WTC11 (cell line): ENCODE measurements around the gene LRRC7. TPM values are rescaled to one million over a fixed set of nuclear protein-coding genes. Genes with fewer than 3 reads are reported as not detected.

Experiments
- ATAC-seq: fragments of 200-7000 bp; cut with Tn5 transposase; 2 replicates; pipeline ENCODE4 v1.10.0; 2021; ENCODE audit warnings: mild to moderate bottlenecking, moderate library complexity
- CTCF ChIA-PET: fragments of 300-600 bp; sonication (Branson Sonifier 250); formaldehyde crosslinking; loops from one replicate; lab custom pipeline; 2021; ENCODE audit warnings: antibody characterized with exemption; lab: Charles Lee
- POLR2A ChIA-PET: fragments of 350-600 bp; sonication (Branson Sonifier 250); formaldehyde crosslinking; loops from one replicate; lab custom pipeline; 2021; ENCODE audit warnings: antibody characterized with exemption; lab: Charles Lee
- DNase-seq: peaks from one replicate; pipeline ENCODE4 v3.0.0; 2021; ENCODE audit warnings: low spot score
- H3K27ac Mint-ChIP-seq: 2 replicates; pipeline ENCODE4 v1.8.0; 2021; ENCODE audit warnings: mixed read lengths
- H3K27me3 Mint-ChIP-seq: 2 replicates; pipeline ENCODE4 v1.8.0; 2021; ENCODE audit warnings: low read depth, mild to moderate bottlenecking, moderate library complexity, mixed read lengths
- H3K36me3 Mint-ChIP-seq: 2 replicates; pipeline ENCODE4 v1.8.0; 2021; ENCODE audit warnings: mixed read lengths
- H3K4me1 Mint-ChIP-seq: 2 replicates; pipeline ENCODE4 v1.8.0; 2022; ENCODE audit warnings: mixed read lengths
- H3K4me3 Mint-ChIP-seq: 2 replicates; pipeline ENCODE4 v1.8.0; 2021; ENCODE audit warnings: mild to moderate bottlenecking, moderate library complexity, mixed read lengths
- H3K9me3 Mint-ChIP-seq: 2 replicates; pipeline ENCODE4 v1.8.0; 2021; ENCODE audit warnings: mixed read lengths
- CREB1 ChIP-seq: sonication (generic); formaldehyde crosslinking; IDR thresholded peaks from 2 replicates; pipeline ENCODE4 v1.8.0; 2023; ENCODE audit warnings: mild to moderate bottlenecking, missing genetic modification reagents
- E2F4 ChIP-seq: sonication (generic); formaldehyde crosslinking; IDR thresholded peaks from 2 replicates; pipeline ENCODE4 v1.8.1; 2022; ENCODE audit warnings: low read depth, mild to moderate bottlenecking, moderate library complexity, missing genetic modification reagents, borderline replicate concordance
- E2F5 ChIP-seq: sonication (generic); formaldehyde crosslinking; IDR thresholded peaks from 2 replicates; pipeline ENCODE4 v1.8.1; 2022; ENCODE audit warnings: mild to moderate bottlenecking, moderate library complexity, missing genetic modification reagents
- ERG ChIP-seq: fragments of 250-450 bp; sonication (Bioruptor Pico); IDR thresholded peaks from 2 replicates; pipeline ENCODE4 v1.8.0; 2021; ENCODE audit warnings: mild to moderate bottlenecking
- ETV6 ChIP-seq: sonication (generic); formaldehyde crosslinking; IDR thresholded peaks from 2 replicates; pipeline ENCODE4 v1.8.1; 2022; ENCODE audit warnings: mild to moderate bottlenecking, missing genetic modification reagents
- HMGXB4 ChIP-seq: sonication (generic); formaldehyde crosslinking; IDR thresholded peaks from 2 replicates; pipeline ENCODE4 v1.8.1; 2023; ENCODE audit warnings: mild to moderate bottlenecking, moderate library complexity, missing genetic modification reagents
- MXD4 ChIP-seq: fragments of 250-450 bp; sonication (Bioruptor Pico); IDR thresholded peaks from 2 replicates; pipeline ENCODE4 v1.8.0; 2021; ENCODE audit warnings: mild to moderate bottlenecking, moderate library complexity, borderline replicate concordance
- MYBL2 ChIP-seq: sonication (generic); formaldehyde crosslinking; IDR thresholded peaks from 2 replicates; pipeline ENCODE4 v1.8.1; 2023; ENCODE audit warnings: mild to moderate bottlenecking, moderate library complexity, missing genetic modification reagents
- PREB ChIP-seq: sonication (generic); formaldehyde crosslinking; IDR thresholded peaks from 2 replicates; pipeline ENCODE4 v1.8.1; 2022; ENCODE audit warnings: mild to moderate bottlenecking, missing genetic modification reagents, moderate library complexity, borderline replicate concordance
- PRRX2 ChIP-seq: fragments of 250-450 bp; sonication (Bioruptor Pico); IDR thresholded peaks from 2 replicates; pipeline ENCODE4 v1.8.0; 2021; ENCODE audit warnings: mild to moderate bottlenecking
- RORB ChIP-seq: fragments of 250-450 bp; sonication (Bioruptor Pico); IDR thresholded peaks from 2 replicates; pipeline ENCODE4 v1.9.0; 2021; ENCODE audit warnings: mild to moderate bottlenecking
- SOX15 ChIP-seq: fragments of 250-450 bp; sonication (Bioruptor Pico); IDR thresholded peaks from 2 replicates; pipeline ENCODE4 v1.9.0; 2021; ENCODE audit warnings: mild to moderate bottlenecking
- SP1 ChIP-seq: sonication (generic); formaldehyde crosslinking; conservative IDR thresholded peaks from 2 replicates; pipeline ENCODE4 v1.8.1; 2022; ENCODE audit warnings: missing genetic modification reagents
- TEAD4 ChIP-seq: sonication (generic); formaldehyde crosslinking; IDR thresholded peaks from 2 replicates; pipeline ENCODE4 v1.8.0; 2022; ENCODE audit warnings: mild to moderate bottlenecking, missing genetic modification reagents
- USF1 ChIP-seq: sonication (generic); formaldehyde crosslinking; IDR thresholded peaks from 2 replicates; pipeline ENCODE4 v1.8.0; 2022; ENCODE audit warnings: mild to moderate bottlenecking, missing genetic modification reagents
- ZBTB21 ChIP-seq: sonication (generic); formaldehyde crosslinking; IDR thresholded peaks from 2 replicates; pipeline ENCODE4 v1.8.1; 2023; ENCODE audit warnings: mild to moderate bottlenecking, missing genetic modification reagents, borderline replicate concordance
- ZNF396 ChIP-seq: fragments of 250-450 bp; sonication (Bioruptor Pico); IDR thresholded peaks from 2 replicates; pipeline ENCODE4 v1.8.0; 2021; ENCODE audit warnings: mild to moderate bottlenecking, moderate library complexity, borderline replicate concordance
- ZNF671 ChIP-seq: fragments of 250-450 bp; sonication (Bioruptor Pico); IDR thresholded peaks from 2 replicates; pipeline ENCODE4 v1.8.0; 2021; ENCODE audit warnings: mild to moderate bottlenecking
- total RNA-seq: library from RNA; stranded (reverse); gene quantifications from 3 replicates; pipeline ENCODE4 v1.2.3, GENCODE V29; 2021

Gene LRRC7
- total RNA-seq, 1 experiment from 2014 or later, result not detected

DNA sequence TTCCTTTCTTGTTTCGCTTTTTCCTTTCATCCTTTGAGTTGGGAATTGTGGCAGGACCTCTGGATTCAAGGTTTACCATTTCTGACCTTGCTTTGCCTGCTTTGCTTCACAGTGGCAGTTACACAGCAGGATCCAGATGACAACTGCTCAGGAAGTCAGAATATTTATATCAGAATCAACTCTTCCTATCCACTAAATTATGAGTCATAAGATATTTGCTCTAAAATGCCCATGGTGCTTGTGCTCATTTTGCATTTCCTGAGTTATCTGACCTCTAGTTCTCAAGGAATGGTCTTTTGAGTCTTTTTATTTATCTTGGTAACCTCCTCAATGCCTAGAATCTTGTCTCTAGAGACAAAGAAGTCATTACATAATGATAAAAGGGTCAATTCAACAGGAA is 290.8 kb downstream of the LRRC7 start:
- no peak overlapping the region for H3K4me3 Mint-ChIP-seq
- DNase-seq (no peak), ATAC-seq (no peak)
- peak overlapping the region; percentile 63; the same call in 1 of the 2 replicates for H3K27ac Mint-ChIP-seq
- no peak for TF ChIP-seq E2F4
- TF ChIP-seq RORB (CRISPR knock-in tag), result no peak
- H3K4me1 Mint-ChIP-seq, result peaks cover 14% of the 10 kb centered on the region
- no peaks in the 10 kb centered on the region for H3K9me3 Mint-ChIP-seq
- no peaks in the 10 kb centered on the region for H3K36me3 Mint-ChIP-seq
- ChIA-PET POLR2A (no interaction called here), CTCF (no interaction called here)
- H3K27me3 Mint-ChIP-seq, result no peaks in the 10 kb centered on the region

DNA sequence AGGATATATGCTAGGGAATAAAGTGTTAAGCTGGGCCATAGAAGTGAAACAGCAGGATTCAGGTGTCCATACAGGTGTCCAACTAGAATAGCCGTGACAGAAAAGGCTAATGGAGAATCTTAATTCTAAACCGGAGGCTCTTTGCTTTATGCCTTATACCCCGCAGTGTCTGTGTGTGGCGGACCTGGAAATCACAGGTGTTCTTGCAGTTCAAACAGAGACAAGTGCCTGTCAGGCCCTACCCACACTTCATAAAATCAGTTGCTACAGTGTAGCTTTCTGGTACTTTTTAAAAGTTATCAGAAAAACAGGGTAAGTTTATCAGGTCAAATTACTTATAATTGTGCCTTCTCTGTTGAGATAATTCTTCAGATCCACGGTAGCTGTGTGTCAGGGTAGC is 293.9 kb downstream of the LRRC7 start:
- Mint-ChIP-seq H3K4me3 (no peak overlapping the region), H3K36me3 (no peaks in the 10 kb centered on the region), H3K27ac (no peak overlapping the region), H3K27me3 (no peaks in the 10 kb centered on the region), H3K9me3 (no peaks in the 10 kb centered on the region), H3K4me1 (peaks cover 14% of the 10 kb centered on the region)
- ChIA-PET POLR2A (no interaction called here), CTCF (no interaction called here)
- DNase-seq, result no peak
- ATAC-seq, result 0 out of 2 replicates have a peak, but pooled peaks have one; percentile 26
- no peak for TF ChIP-seq SP1
- TF ChIP-seq MXD4 (CRISPR knock-in tag), result no peak
- TF ChIP-seq USF1 (CRISPR knock-in tag), result no peak

DNA sequence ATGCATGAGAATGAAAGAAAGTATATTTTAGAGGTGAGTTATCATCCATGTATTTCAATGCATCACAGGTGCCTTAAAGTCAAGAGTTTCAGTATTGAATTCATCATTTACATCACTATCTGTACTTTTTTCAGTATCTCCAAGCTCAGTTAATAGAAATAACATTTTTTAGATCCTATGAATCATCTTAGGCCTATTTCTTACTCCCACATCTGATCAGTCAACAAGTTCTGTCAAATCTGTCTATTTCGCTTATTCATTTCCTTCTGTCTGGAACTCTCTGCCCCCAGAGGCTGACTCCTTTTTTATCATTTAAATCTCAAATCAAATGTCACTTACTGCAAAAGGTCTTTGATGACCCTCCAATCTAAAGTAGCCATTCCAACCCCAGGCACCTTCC is 295.2 kb downstream of the LRRC7 start:
- H3K36me3 Mint-ChIP-seq, result no peaks in the 10 kb centered on the region
- no peak overlapping the region for H3K27ac Mint-ChIP-seq
- no peaks in the 10 kb centered on the region for H3K9me3 Mint-ChIP-seq
- no peak overlapping the region for H3K4me3 Mint-ChIP-seq
- H3K4me1 Mint-ChIP-seq, result peaks cover 11% of the 10 kb centered on the region
- H3K27me3 Mint-ChIP-seq, result no peaks in the 10 kb centered on the region
- DNase-seq, result no peak
- ATAC-seq, result no peak
- ChIA-PET POLR2A (no interaction called here), CTCF (no interaction called here)
- TF ChIP-seq ETV6 (CRISPR knock-in tag) (no peak), MXD4 (CRISPR knock-in tag) (no peak), TEAD4 (no peak), ERG (CRISPR knock-in tag) (no peak), MYBL2 (CRISPR knock-in tag) (no peak), SP1 (no peak), CREB1 (CRISPR knock-in tag) (no peak), PRRX2 (CRISPR knock-in tag) (no peak), E2F5 (no peak), ZNF396 (CRISPR knock-in tag) (no peak), PREB (CRISPR knock-in tag) (no peak), SOX15 (CRISPR knock-in tag) (no peak), ZNF671 (CRISPR knock-in tag) (no peak), ZBTB21 (CRISPR knock-in tag) (no peak), USF1 (CRISPR knock-in tag) (no peak), HMGXB4 (CRISPR knock-in tag) (no peak), E2F4 (no peak)
